Kidney (tissue), 14 donors: ENCODE results near the gene NAA40. TPM values are rescaled to one million over a fixed set of nuclear protein-coding genes. Genes with fewer than 3 reads are reported as not detected.

ENCODE experiments used
- DNase-seq, 5 donors: peaks; one replicate each; pipeline ENCODE4 v3.0.0-alpha.2; 2013 to 2020
- FAIRE-seq: peaks from 2 replicates; lab custom pipeline; 2012; peaks lifted over from hg19 to GRCh38; lab: Jason Lieb, UNC
- H3K27ac ChIP-seq, 2 donors: one replicate each; pipeline ENCODE4 v1.7.0; 2013; ENCODE audit warnings: low read depth in 2 of 2, low read length in 2 of 2, inconsistent platforms in 1 of 2
- H3K27me3 ChIP-seq: one replicate; pipeline ENCODE4 v1.7.1; 2013; ENCODE audit warnings: low read length, inconsistent platforms; ENCODE audit not compliant: control insufficient read depth, insufficient read depth
- H3K36me3 ChIP-seq, 3 donors: one replicate each; pipeline versions ENCODE4 v1.7.0 to v1.7.1; 2013; ENCODE audit warnings: low read length in 3 of 3, control low read depth in 1 of 3, inconsistent platforms in 1 of 3; ENCODE audit not compliant: insufficient read depth in 3 of 3, control insufficient read depth in 2 of 3
- H3K4me1 ChIP-seq, 3 donors: one replicate each; pipeline versions ENCODE4 v1.7.0 to v1.7.1; 2013; ENCODE audit warnings: low read length in 3 of 3, inconsistent platforms in 1 of 3, low read depth in 1 of 3; ENCODE audit not compliant: control insufficient read depth in 2 of 3, insufficient read depth in 2 of 3
- H3K4me3 ChIP-seq, 3 donors: one replicate each; pipeline versions ENCODE4 v1.7.0 to v1.8.1; 2013; ENCODE audit warnings: low read length in 3 of 3, control low read depth in 1 of 3, inconsistent platforms in 1 of 3
- H3K9ac ChIP-seq, 3 donors: one replicate each; pipeline versions ENCODE4 v1.7.0 to v1.7.1; 2013; ENCODE audit warnings: low read length in 3 of 3, control low read depth in 1 of 3, inconsistent platforms in 1 of 3
- H3K9me3 ChIP-seq, 3 donors: one replicate each; pipeline versions ENCODE4 v1.7.0 to v1.7.1; 2013; ENCODE audit warnings: low read length in 3 of 3, control low read depth in 1 of 3, inconsistent platforms in 1 of 3; ENCODE audit not compliant: control insufficient read depth in 2 of 3, insufficient read depth in 1 of 3
- CTCF ChIP-seq: IDR thresholded peaks from 3 replicates; pipeline ENCODE4 v1.5.1; 2012; ENCODE audit warnings: mild to moderate bottlenecking, moderate library complexity, borderline replicate concordance; ENCODE audit not compliant: insufficient read depth; ENCODE audit errors: extremely low read depth
- intact Hi-C: fragments of 100-400 bp; cut with DNase I; formaldehyde crosslinking; loops from one replicate; pipeline ENCODE4 v1.11.1; 2022
- polyA plus RNA-seq: library from polyadenylated mRNA; stranded (reverse); fragments of 350-450 nt; fragmentation: Illumina TruSeq; extraction: RNeasy Lipid Tissue Mini Kit (QIAGEN cat#74804); gene quantifications from one replicate; pipeline ENCODE4 v1.2.3, GENCODE V29; 2014; ENCODE audit warnings: low read depth, low replicate concordance; ENCODE audit not compliant: insufficient read depth
- total RNA-seq: library from RNA; stranded (reverse); fragmentation: NEBNext Ultra II Directional; extraction: Animal tissue kit (Norgen Biotek cat#: 25700); gene quantifications from one replicate; pipeline ENCODE4 v1.2.1, GENCODE V29; 2021
- donor health status: control.
- donor health status: control.
- donor health status: control.
- donor health status: control.
- donor health status: control.
- donor health status: DM: yes; HTN: yes; CAD: no.
- donor health status: Normal renal cell carcinoma (clear cell type).

NAA40 gene
- total and polyA plus RNA-seq, 2 donors from 2014 or later = 11.8 to 27.2 TPM

GRCh38 chr11:64001484-64002420 is 63.0 kb downstream of the NAA40 start:
- H3K9ac ChIP-seq = no peak overlapping the region
- no peak for TF ChIP-seq CTCF

GRCh38 chr11:64003807-64004589 is 65.2 kb downstream of the NAA40 start:
- Histone ChIP-seq H3K9ac (no peak overlapping the region), H3K27me3 (no peaks in the 10 kb centered on the region), H3K36me3 (no peaks in the 10 kb centered on the region), H3K27ac (peak overlapping the region; percentile 2 to 67), H3K4me3 (no peak overlapping the region), H3K9me3 (no peaks in the 10 kb centered on the region), H3K4me1 (peaks cover 0 to 44% (median 8%) of the 10 kb centered on the region in 3 donors)
- no peak for FAIRE-seq
- TF ChIP-seq CTCF = no peak
- intact Hi-C loops = no loop called here
- DNase-seq = peak in 2 of 5 donors; percentile 48 to 74

More at GRCh38 chr11:64001484-64002420, 63.0 kb downstream of the NAA40 start:
- Histone ChIP-seq H3K4me3 (peak overlapping the region in 2 of 3 donors; percentile 11 to 17), H3K27ac (no peak overlapping the region), H3K36me3 (peaks cover 0 to 6% (median 4%) of the 10 kb centered on the region in 3 donors), H3K27me3 (no peaks in the 10 kb centered on the region), H3K4me1 (peaks cover 0 to 33% (median 7%) of the 10 kb centered on the region in 3 donors), H3K9me3 (no peaks in the 10 kb centered on the region)
- intact Hi-C loops = no loop called here
- FAIRE-seq (no peak), DNase-seq (peak; percentile 74 to 90 (median 78))

- intact Hi-C loops = no loop called here
- peaks cover 0 to 43% (median 8%) of the 10 kb centered on the region in 3 donors for H3K4me1 ChIP-seq
Observed at GRCh38 chr11:64004590-64004984, 65.8 kb downstream of the NAA40 start.

More at GRCh38 chr11:64004590-64004984, 65.8 kb downstream of the NAA40 start:
- DNase-seq (peak in 1 of 5 donors; percentile 56), FAIRE-seq (no peak)
- Histone ChIP-seq H3K27ac (peak overlapping the region in 1 of 2 donors; percentile 67), H3K9me3 (no peaks in the 10 kb centered on the region), H3K27me3 (no peaks in the 10 kb centered on the region), H3K9ac (no peak overlapping the region), H3K4me3 (no peak overlapping the region), H3K36me3 (no peaks in the 10 kb centered on the region)
- TF ChIP-seq CTCF = no peak
